Nephron progenitor cell (in vitro differentiated cells): ENCODE measurements around the gene TMPRSS7.
A peak's percentile ranks its signal among the peaks of the same experiment; 100 is the strongest.

Experiments
- DNase-seq: peaks from one replicate; pipeline ENCODE4 v3.0.0; 2021
- H3K27ac Mint-ChIP-seq: 2 replicates; pipeline ENCODE4 v1.8.0; 2021; ENCODE audit warnings: mild to moderate bottlenecking, moderate library complexity, mixed read lengths
- H3K27me3 Mint-ChIP-seq: 2 replicates; pipeline ENCODE4 v1.8.0; 2021; ENCODE audit warnings: mild to moderate bottlenecking, low read depth, mixed read lengths; ENCODE audit not compliant: poor library complexity
- H3K36me3 Mint-ChIP-seq: 2 replicates; pipeline ENCODE4 v1.8.0; 2021; ENCODE audit warnings: low read depth, mixed read lengths
- H3K4me1 Mint-ChIP-seq: 2 replicates; pipeline ENCODE4 v1.8.0; 2021; ENCODE audit warnings: mixed read lengths
- H3K4me3 Mint-ChIP-seq: 2 replicates; pipeline ENCODE4 v1.8.0; 2021; ENCODE audit warnings: mild to moderate bottlenecking, moderate library complexity, mixed read lengths
- H3K9me3 Mint-ChIP-seq: 2 replicates; pipeline ENCODE4 v1.8.0; 2021; ENCODE audit warnings: mild to moderate bottlenecking, moderate library complexity, mixed read lengths
- TF ChIP-seq, protein P1 (sequence below): fragments of 200-600 bp; sonication (generic); IDR thresholded peaks from 2 replicates; pipeline ENCODE4 v1.5.0; 2021; ENCODE audit warnings: antibody characterized with exemption

Gene TMPRSS7

DNA sequence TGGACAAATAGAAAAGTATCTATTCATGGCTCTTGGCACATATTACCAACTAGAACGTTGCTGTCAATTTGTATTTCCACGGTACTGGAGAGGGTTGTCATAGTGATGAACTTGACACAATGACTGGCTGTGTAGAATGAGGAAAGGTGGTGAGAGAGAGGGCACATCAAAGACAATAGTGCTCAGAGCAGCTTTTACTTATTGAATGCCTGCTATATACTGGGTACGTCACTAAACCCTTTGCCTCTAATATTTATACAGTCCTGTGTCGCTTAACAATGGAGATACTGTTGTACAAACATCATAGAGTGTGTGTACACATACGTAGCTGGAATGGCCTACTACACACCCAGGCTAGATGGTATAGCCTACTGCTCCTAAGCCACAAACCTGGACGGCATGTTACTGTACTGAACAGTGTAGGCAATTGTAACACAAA lies 8.3 kb downstream of the TMPRSS7 start:
- H3K27ac Mint-ChIP-seq = no peak overlapping the region
- H3K4me1 Mint-ChIP-seq = peaks cover 23% of the 10 kb centered on the region
- DNase-seq = no peak
- H3K9me3 Mint-ChIP-seq = no peaks in the 10 kb centered on the region
- TF ChIP-seq, protein P1, sequence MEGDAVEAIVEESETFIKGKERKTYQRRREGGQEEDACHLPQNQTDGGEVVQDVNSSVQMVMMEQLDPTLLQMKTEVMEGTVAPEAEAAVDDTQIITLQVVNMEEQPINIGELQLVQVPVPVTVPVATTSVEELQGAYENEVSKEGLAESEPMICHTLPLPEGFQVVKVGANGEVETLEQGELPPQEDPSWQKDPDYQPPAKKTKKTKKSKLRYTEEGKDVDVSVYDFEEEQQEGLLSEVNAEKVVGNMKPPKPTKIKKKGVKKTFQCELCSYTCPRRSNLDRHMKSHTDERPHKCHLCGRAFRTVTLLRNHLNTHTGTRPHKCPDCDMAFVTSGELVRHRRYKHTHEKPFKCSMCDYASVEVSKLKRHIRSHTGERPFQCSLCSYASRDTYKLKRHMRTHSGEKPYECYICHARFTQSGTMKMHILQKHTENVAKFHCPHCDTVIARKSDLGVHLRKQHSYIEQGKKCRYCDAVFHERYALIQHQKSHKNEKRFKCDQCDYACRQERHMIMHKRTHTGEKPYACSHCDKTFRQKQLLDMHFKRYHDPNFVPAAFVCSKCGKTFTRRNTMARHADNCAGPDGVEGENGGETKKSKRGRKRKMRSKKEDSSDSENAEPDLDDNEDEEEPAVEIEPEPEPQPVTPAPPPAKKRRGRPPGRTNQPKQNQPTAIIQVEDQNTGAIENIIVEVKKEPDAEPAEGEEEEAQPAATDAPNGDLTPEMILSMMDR = no peak
- no peaks in the 10 kb centered on the region for H3K36me3 Mint-ChIP-seq
- H3K4me3 Mint-ChIP-seq = no peak overlapping the region
- H3K27me3 Mint-ChIP-seq = no peaks in the 10 kb centered on the region

DNA sequence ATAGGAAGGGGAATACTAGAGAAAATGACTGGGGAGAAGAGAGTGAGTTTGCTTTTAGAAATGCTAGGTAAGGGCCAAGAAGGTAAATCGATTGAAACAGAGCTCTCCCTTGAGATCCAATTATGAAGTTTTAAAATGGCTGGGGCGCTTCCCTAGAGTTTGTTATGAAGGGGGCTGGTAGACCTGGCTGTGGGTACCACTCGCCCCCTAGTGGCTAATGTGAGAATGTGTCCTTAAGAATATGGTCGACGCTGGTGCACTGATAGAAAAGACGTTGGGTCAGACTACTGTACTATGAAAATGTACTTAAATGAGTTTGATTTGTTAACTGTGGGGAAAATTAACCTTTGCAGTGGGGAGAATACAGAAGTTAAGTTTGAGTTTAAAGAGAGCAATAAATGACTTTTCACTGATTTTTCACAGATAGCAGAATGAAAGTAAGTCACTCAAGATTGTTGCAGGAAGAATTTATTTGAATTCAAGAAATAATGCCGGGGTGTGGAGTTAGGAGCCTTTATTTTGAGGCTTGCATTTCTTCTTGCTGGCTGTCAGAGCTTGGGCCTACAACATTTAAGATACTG lies 9.2 kb downstream of the TMPRSS7 start:
- TF ChIP-seq, protein P1 = peak; percentile 92
- DNase-seq = peak; percentile 46
- no peak overlapping the region for H3K27ac Mint-ChIP-seq
- H3K4me1 Mint-ChIP-seq = peaks cover 28% of the 10 kb centered on the region
- H3K4me3 Mint-ChIP-seq = no peak overlapping the region
- no peaks in the 10 kb centered on the region for H3K36me3 Mint-ChIP-seq
- no peaks in the 10 kb centered on the region for H3K9me3 Mint-ChIP-seq
- H3K27me3 Mint-ChIP-seq = no peaks in the 10 kb centered on the region

GRCh38 chr3:112046599-112046998 lies 12.1 kb downstream of the TMPRSS7 start:
- Mint-ChIP-seq H3K4me3 (no peak overlapping the region), H3K4me1 (peaks cover 20% of the 10 kb centered on the region), H3K9me3 (no peaks in the 10 kb centered on the region), H3K27me3 (no peaks in the 10 kb centered on the region), H3K27ac (no peak overlapping the region), H3K36me3 (no peaks in the 10 kb centered on the region)
- TF ChIP-seq, protein P1 = no peak
- no peak for DNase-seq

- Mint-ChIP-seq H3K27ac (no peak overlapping the region), H3K27me3 (no peaks in the 10 kb centered on the region), H3K4me3 (no peak overlapping the region), H3K4me1 (peaks cover 20% of the 10 kb centered on the region), H3K36me3 (no peaks in the 10 kb centered on the region), H3K9me3 (no peaks in the 10 kb centered on the region)
- DNase-seq = no peak
- TF ChIP-seq, protein P1 = no peak
Measured at GRCh38 chr3:112047264-112047663, 12.7 kb downstream of the TMPRSS7 start.

- Mint-ChIP-seq H3K9me3 (no peaks in the 10 kb centered on the region), H3K4me3 (no peak overlapping the region), H3K27ac (no peak overlapping the region), H3K36me3 (no peaks in the 10 kb centered on the region), H3K4me1 (peaks cover 36% of the 10 kb centered on the region), H3K27me3 (no peaks in the 10 kb centered on the region)
- TF ChIP-seq, protein P1 = no peak
- DNase-seq = no peak
Measured at GRCh38 chr3:112048911-112049310, 14.4 kb downstream of the TMPRSS7 start.

GRCh38 chr3:112053229-112053628 lies 18.7 kb downstream of the TMPRSS7 start:
- H3K4me1 Mint-ChIP-seq = peaks cover 33% of the 10 kb centered on the region
- no peaks in the 10 kb centered on the region for H3K9me3 Mint-ChIP-seq
- no peaks in the 10 kb centered on the region for H3K27me3 Mint-ChIP-seq
- H3K27ac Mint-ChIP-seq = no peak overlapping the region
- H3K4me3 Mint-ChIP-seq = no peak overlapping the region
- H3K36me3 Mint-ChIP-seq = no peaks in the 10 kb centered on the region
- no peak for DNase-seq
- TF ChIP-seq, protein P1 = no peak
